Measurements from ENCODE around the gene DNM2. TPM values are rescaled to one million over a fixed set of nuclear protein-coding genes. Genes with fewer than 3 reads are reported as not detected.

The DNM2 gene
- total RNA-seq, 6 experiments from 2014 or later, result 54.0 to 86.9 (median 68.3) TPM

GRCh38 chr19:10830370-10830769, 112.5 kb downstream of the DNM2 start:
- TF ChIP-seq, protein P1, sequence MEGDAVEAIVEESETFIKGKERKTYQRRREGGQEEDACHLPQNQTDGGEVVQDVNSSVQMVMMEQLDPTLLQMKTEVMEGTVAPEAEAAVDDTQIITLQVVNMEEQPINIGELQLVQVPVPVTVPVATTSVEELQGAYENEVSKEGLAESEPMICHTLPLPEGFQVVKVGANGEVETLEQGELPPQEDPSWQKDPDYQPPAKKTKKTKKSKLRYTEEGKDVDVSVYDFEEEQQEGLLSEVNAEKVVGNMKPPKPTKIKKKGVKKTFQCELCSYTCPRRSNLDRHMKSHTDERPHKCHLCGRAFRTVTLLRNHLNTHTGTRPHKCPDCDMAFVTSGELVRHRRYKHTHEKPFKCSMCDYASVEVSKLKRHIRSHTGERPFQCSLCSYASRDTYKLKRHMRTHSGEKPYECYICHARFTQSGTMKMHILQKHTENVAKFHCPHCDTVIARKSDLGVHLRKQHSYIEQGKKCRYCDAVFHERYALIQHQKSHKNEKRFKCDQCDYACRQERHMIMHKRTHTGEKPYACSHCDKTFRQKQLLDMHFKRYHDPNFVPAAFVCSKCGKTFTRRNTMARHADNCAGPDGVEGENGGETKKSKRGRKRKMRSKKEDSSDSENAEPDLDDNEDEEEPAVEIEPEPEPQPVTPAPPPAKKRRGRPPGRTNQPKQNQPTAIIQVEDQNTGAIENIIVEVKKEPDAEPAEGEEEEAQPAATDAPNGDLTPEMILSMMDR (IDR thresholded peaks at IDR 0.05), result no peak
- TF ChIP-seq POLR2A (IDR thresholded peaks at IDR 0.05), result no peak
- intact Hi-C loops (cut with DNase I), result no loop called here
- Histone ChIP-seq H3K4me1 (no peaks in the 10 kb centered on the region), H3K27me3 (no peaks in the 10 kb centered on the region), H3K27ac (no peak overlapping the region), H3K4me3 (no peak overlapping the region), H3K9me3 (no peaks in the 10 kb centered on the region), H3K36me3 (peaks cover 0 to 60% (median 15%) of the 10 kb centered on the region in 4 donors)
- ATAC-seq, result no peak
- WGBS (ENCODE audit: insufficient coverage, low coverage, low lambda C conversion rate, missing lambda C conversion rate), result 40% methylated on average over 2 of the region's 7 CpGs
- no peak for DNase-seq

DNA sequence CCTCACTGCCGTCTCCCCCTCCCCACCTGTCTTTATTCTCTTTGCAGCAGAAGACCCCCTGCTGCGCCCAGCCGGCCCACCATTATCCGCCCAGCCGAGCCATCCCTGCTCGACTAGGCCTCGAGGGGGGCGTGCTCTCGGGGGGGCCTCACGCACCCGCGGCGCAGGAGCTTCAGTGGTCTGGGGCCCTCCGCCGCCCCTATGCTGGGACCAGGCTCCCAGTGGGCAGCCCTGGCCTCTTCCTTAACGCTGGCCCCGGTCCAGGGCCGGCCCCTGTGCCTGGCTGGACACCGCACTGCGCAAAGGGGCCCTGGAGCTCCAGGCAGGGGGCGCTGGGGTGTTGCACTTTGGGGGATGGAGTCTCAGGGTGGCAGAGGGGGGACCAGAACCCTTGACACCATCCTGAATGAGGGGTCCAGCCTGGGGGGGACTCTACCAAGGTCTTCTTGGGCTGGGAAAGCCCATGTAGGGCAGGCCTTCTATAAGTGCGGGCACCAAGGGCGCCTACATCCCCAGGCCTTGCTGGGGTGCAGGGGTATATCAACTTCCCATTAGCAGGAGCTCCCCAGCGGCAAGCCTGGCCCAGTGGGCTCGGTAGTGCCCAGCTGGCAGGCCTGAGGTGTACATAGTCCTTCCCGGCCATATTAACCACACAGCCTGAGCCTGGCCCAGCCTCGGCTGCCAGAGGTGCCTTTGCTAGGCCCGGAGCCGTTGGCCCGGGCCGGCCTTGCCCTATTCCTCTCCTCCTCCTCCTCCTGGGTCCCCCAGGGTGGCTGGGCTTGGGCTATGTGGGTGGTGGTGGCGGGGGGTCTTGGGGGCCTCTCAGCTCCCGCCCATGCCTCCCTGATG, 113.3 kb downstream of the DNM2 start:
- WGBS (ENCODE audit: insufficient coverage, low coverage, low lambda C conversion rate, missing lambda C conversion rate), result 100% methylated on average over 1 of the region's 33 CpGs
- TF ChIP-seq, protein P1 (IDR thresholded peaks at IDR 0.05), result no peak
- no peak for TF ChIP-seq POLR2A (IDR thresholded peaks at IDR 0.05)
- Histone ChIP-seq H3K9me3 (no peaks in the 10 kb centered on the region), H3K27me3 (no peaks in the 10 kb centered on the region), H3K27ac (no peak overlapping the region), H3K4me3 (no peak overlapping the region), H3K4me1 (no peaks in the 10 kb centered on the region), H3K36me3 (peaks cover 0 to 52% (median 13%) of the 10 kb centered on the region in 4 donors)
- DNase-seq (peak in 1 of 3 donors; percentile 27), ATAC-seq (no peak)
- intact Hi-C loops (cut with DNase I), result no loop called here

- no peak for ATAC-seq
- TF ChIP-seq, protein P1 (IDR thresholded peaks at IDR 0.05), result no peak
- no peak for TF ChIP-seq POLR2A (IDR thresholded peaks at IDR 0.05)
- Histone ChIP-seq H3K4me3 (no peak overlapping the region), H3K36me3 (peaks cover 0 to 45% (median 8%) of the 10 kb centered on the region in 4 donors), H3K4me1 (peaks cover 0 to 6% (median 2%) of the 10 kb centered on the region in 4 donors), H3K9me3 (no peaks in the 10 kb centered on the region), H3K27ac (no peak overlapping the region), H3K27me3 (no peaks in the 10 kb centered on the region)
- intact Hi-C loops (cut with DNase I), result no loop called here
- DNase-seq, result no peak
- 69% methylated on average over 10 of the region's 28 CpGs for WGBS (ENCODE audit: insufficient coverage, low coverage, low lambda C conversion rate, missing lambda C conversion rate)
Observed at GRCh38 chr19:10831987-10832938, 114.4 kb downstream of the DNM2 start.

GRCh38 chr19:10832939-10833296, 115.0 kb downstream of the DNM2 start:
- H3K4me1 ChIP-seq, result peaks cover 0 to 6% (median 2%) of the 10 kb centered on the region in 4 donors
- WGBS (ENCODE audit: insufficient coverage, low coverage, low lambda C conversion rate, missing lambda C conversion rate), result 90% methylated on average over 4 of the region's 20 CpGs
- no peak overlapping the region for H3K4me3 ChIP-seq
- H3K36me3 ChIP-seq, result peaks cover 0 to 43% (median 8%) of the 10 kb centered on the region in 4 donors
- no peaks in the 10 kb centered on the region for H3K9me3 ChIP-seq
- DNase-seq (peak in 1 of 3 donors; percentile 58), ATAC-seq (no peak)
- TF ChIP-seq, protein P1 (IDR thresholded peaks at IDR 0.05), result no peak
- TF ChIP-seq POLR2A (IDR thresholded peaks at IDR 0.05), result no peak
- H3K27me3 ChIP-seq, result no peaks in the 10 kb centered on the region
- H3K27ac ChIP-seq, result no peak overlapping the region
- intact Hi-C loops (cut with DNase I), result no loop called here
